NB4 (cell line): ENCODE results near the gene HSPA6.
A peak's percentile ranks its signal among the peaks of the same experiment; 100 is the strongest.
"Not testable (repeated sequence)": the region's sequence is repeated elsewhere in the genome, so short reads cannot be mapped to it uniquely, and the experiment has no call there.

ENCODE experiments used
- DNase-seq: peaks from one replicate; pipeline ENCODE4 v3.0.0; 2010; ENCODE audit warnings: low read depth
- H3K4me3 ChIP-seq: one replicate; pipeline ENCODE4 v1.5.1; 2011; ENCODE audit warnings: mild to moderate bottlenecking, low read depth, low read length, moderate library complexity
- CTCF ChIP-seq: IDR thresholded peaks from one replicate; pipeline ENCODE4 v1.5.1; 2012; ENCODE audit warnings: low read depth, low read length
- MAX ChIP-seq: IDR thresholded peaks from 2 replicates; pipeline ENCODE4 v1.6.1; 2011; ENCODE audit warnings: low read depth, low read length
- MYC ChIP-seq: IDR thresholded peaks from 2 replicates; pipeline ENCODE4 v1.6.1; 2011; ENCODE audit warnings: low read depth, low read length
- POLR2A ChIP-seq: IDR thresholded peaks from 2 replicates; pipeline ENCODE4 v1.6.1; 2011; ENCODE audit warnings: mild to moderate bottlenecking; ENCODE audit not compliant: insufficient read length; ENCODE audit errors: extremely low read depth

The HSPA6 gene

DNA sequence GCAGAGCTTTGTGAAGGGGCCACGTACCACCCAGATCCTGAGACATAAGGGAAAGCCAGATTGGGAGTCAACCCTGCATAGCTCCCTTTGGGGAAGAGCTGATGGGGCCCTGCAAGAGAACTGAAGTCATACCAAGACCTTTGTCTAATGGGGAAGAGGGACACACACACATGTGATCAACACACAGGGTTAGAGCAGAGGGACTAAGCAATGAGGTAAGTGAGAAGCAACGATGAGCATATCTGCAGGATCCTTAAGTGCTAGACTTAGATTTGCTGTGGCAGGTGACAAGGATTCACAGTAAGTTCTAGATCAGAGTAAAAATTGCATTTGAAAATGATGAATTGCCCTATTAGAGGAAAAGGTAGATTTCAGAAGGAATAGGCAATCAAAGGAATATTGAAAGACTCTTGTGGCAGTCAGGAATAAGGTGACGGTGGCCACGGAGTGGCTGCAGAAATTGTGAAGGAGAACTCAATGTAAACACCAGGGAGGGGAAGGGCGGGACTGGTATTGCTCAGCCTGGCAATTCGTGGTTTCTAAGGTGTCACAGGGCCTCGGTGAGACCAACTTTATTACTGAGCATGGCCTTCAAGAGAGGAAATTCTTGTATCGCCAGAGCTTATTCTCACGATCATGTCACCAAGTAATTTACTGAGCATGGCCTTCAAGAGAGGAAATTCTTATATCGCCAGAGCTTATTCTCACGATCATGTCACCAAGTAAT is 20.8 kb downstream of the HSPA6 start:
- DNase-seq, H3K4me3 ChIP-seq: not testable (repeated sequence)

- not testable (repeated sequence) for DNase-seq, H3K4me3 ChIP-seq
Observed at GRCh38 chr1:161547995-161548741, 23.8 kb downstream of the HSPA6 start.

DNA sequence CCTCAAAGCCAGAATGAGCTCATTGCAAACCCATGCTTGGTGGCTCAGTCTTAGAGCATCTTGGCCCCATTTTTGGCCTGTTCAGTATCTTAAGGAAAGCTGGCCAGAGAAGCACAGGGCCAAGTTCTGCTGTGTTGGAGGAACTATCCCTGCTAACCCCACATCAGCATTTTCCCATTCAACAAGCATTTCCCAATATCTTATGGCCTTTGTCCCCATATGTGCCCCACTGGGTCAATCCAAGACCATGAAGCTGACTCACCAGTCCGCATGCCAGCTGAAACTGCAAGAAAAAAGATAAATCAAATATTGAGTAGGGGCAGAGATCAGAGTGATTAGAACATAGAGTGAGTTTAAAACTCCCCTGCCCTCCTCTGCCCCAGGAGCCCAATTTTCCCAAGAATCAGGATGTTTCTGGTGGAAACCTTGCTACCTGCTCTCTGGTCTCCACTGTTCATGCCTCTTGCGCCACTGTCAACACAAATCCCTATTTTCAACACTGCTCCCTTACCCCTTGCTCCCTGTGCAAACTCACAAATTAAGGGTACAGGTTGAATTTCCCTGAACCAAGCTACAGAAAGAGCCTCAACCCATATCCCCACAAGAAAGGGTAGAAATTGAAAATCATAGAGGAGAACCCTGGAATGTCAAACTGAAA is 24.5 kb downstream of the HSPA6 start:
- DNase-seq, H3K4me3 ChIP-seq: not testable (repeated sequence)

- H3K4me3 ChIP-seq, result no peak within 1 kb of the TSS
- no peak for TF ChIP-seq CTCF
- TF ChIP-seq MYC, result no peak
- no peak for TF ChIP-seq POLR2A
- TF ChIP-seq MAX, result no peak
Observed at GRCh38 chr1:161549652-161550051, 25.3 kb downstream of the HSPA6 start, which contains the start of gene FCGR3A. Gene FCGR3A (minus strand): TSS chr1:161549818. CDS start chr1:161549736, 82 bp downstream.

GRCh38 chr1:161550942-161551341 is 26.6 kb downstream of the HSPA6 start:
- H3K4me3 ChIP-seq, DNase-seq: not testable (repeated sequence)

More at GRCh38 chr1:161549652-161550051, 25.3 kb downstream of the HSPA6 start, which contains the start of gene FCGR3A:
- no peak for DNase-seq

DNA sequence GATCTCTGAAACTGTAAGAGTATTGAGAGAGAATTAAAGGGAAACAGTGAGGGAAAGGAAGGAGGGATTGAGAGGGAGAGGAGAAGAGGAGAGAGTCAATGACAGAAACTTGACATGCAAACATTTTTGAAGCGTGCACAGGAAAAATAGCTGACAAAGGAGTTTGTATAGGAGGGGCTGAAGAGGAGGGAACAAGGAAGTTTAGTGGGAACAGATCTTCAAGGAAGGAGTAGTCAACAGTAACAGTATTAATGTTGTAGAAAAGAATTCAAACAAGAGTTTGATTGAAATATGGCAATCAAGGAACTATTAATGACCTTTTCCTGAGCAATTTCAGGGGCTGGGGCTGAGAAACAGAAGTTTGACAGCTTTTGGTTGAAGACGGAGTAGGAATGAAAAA is 29.3 kb downstream of the HSPA6 start:
- DNase-seq, H3K4me3 ChIP-seq: not testable (repeated sequence)

DNA sequence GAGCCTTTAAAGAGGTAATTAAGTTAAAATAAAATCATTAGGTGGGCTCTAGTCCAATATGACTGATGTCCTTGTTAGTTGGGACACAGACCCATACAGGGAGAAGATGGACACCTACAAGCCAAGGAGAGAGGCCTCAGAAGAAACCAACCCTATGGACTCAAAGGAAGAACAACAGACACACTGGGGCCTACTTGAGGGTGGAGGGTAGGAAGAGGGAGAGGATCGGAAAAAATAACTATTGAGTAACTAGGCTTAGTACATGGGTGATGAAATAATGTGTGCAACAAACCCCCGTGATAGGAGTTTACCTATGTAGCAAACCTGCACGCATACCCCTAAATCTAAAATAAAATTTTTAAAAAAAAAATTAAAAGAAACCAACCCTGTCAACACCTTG is 30.0 kb downstream of the HSPA6 start:
- not testable (repeated sequence) for H3K4me3 ChIP-seq, DNase-seq

DNA sequence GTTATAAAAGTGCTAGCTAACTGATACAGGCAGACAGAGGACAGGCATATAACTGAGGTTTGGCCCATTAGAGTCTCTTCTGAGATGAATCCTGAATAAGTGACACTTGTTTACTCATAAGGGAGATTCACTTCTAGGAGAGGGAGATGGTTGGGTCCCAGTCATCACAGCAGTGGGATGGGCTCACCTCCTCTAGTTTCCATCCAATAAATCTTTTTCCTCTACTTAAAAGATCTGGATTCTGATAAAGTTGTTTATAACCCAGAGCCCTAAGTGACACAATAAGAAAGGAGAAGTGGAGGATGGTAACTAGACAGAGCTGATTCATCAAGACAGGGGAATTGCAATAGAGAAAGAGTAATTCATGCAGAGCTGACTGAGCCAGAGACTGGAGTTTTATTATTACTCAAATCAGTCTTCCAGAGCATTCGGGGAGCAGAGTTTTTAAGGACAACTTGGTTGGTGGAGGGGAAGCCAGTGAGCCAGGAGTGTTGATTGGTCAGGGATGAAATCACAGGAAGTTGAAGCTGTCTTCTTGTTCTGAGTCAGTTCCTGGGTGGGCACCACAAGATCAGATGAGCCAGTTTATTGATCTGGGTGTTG is 30.6 kb downstream of the HSPA6 start:
- not testable (repeated sequence) for H3K4me3 ChIP-seq, DNase-seq

- H3K4me3 ChIP-seq, DNase-seq: not testable (repeated sequence)
Observed at GRCh38 chr1:161556143-161556542, 31.8 kb downstream of the HSPA6 start.

- not testable (repeated sequence) for DNase-seq, H3K4me3 ChIP-seq
Observed at GRCh38 chr1:161556990-161557389, 32.6 kb downstream of the HSPA6 start.

DNA sequence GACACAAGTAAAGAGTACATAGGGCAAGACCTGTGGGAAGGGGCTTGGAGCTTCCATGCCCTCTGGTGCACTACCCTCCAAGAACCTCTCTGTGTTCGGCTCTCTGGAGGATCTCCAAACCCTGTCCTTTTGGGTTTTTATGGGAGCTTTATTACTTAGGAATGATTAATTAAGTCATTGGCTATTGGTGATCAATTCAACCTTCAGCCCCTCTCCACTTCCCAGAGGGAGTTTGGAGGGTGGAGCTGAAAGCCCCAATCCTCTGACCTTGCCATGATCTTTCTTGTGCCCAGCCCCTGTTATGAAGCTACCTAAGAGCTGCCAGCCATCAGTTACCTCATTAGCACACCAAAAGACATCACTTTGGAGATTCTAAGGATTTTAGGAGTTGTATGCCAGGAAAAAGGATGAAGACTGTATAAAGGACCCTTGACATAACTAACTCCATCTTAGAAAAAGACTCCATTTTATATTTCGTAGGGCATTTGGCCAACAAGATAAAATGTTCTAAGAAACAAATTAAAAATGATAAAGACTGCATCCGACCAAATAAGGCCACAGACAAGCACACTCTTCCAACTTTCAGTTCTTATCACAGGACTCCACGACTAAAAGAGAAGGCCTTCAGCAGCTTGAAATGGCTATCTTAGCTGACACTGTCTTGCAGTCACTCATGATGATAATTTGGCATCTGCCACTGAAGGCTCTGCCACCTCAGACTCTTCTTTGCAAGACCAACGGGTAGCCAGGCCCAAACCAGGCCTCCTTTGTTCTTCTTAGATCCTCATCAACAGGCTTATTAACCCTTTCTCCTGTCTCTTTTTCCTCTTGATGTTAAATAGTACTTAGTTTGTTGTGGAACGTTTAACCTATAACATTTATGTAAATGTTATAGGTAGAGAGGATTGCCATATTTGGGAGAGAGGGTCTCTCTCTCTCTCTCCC is 33.4 kb downstream of the HSPA6 start:
- DNase-seq, H3K4me3 ChIP-seq: not testable (repeated sequence)

GRCh38 chr1:161560960-161561715 is 36.8 kb downstream of the HSPA6 start:
- H3K4me3 ChIP-seq, result not testable (repeated sequence)
- DNase-seq, result peak; percentile 79

- peak overlapping the region; percentile 13 for H3K4me3 ChIP-seq
Observed at GRCh38 chr1:161562441-161562840, 38.1 kb downstream of the HSPA6 start.

DNA sequence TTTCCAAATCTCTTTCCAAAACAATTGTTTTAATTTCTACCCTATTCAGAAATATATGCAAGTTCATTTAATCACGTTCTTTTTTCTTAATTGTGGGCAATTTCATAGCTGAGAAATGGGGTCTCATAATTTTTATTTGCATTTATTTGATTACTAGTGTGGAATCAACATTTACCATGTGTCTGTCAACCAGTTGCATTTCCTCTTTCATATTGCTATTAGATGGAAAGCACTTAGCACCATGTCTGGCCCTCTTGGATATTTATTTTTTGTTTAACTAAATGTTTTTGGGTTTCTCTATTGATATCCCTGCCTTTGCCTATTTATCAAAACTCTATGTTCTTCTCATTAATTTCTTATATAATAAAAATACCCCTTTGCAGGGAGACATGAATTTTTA is 39.2 kb downstream of the HSPA6 start:
- not testable (repeated sequence) for DNase-seq, H3K4me3 ChIP-seq

More at GRCh38 chr1:161562441-161562840, 38.1 kb downstream of the HSPA6 start:
- DNase-seq, result peak; percentile 31

DNA sequence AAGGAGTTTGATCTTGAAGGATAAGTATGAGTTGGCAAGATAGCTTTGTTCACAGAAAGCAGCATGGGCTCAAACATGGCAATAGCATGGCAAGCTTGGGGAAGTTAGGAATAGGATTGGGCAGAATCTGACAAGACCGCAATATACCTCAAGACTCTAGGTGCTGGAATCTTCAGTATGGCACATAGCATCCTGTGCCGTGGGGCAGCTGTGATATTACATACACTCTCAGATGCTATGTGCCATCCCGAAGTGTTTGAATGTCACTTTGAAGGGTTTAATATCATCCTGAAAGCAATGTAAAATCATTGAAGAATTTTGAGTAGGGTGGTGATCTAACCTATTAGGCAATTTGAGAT is 42.2 kb downstream of the HSPA6 start:
- H3K4me3 ChIP-seq, DNase-seq: not testable (repeated sequence)
